AG10803 (cell line): ENCODE results near the gene FNBP1.
A peak's percentile ranks its signal among the peaks of the same experiment; 100 is the strongest.
"Not testable (repeated sequence)": the region's sequence is repeated elsewhere in the genome, so short reads cannot be mapped to it uniquely, and the experiment has no call there.

Experiments
- DNase-seq: peaks from one replicate; pipeline ENCODE4 v3.0.0; 2010; ENCODE audit warnings: low read depth
- H3K4me3 ChIP-seq: 2 replicates; pipeline ENCODE4 v1.5.1; 2011; ENCODE audit warnings: mild to moderate bottlenecking, low read length, control low read depth
- TF ChIP-seq, protein P1 (sequence below): conservative IDR thresholded peaks from 2 replicates; pipeline ENCODE4 v1.5.1; 2011; ENCODE audit warnings: mild to moderate bottlenecking, low read length, control low read depth, inconsistent platforms

FNBP1 gene

DNA sequence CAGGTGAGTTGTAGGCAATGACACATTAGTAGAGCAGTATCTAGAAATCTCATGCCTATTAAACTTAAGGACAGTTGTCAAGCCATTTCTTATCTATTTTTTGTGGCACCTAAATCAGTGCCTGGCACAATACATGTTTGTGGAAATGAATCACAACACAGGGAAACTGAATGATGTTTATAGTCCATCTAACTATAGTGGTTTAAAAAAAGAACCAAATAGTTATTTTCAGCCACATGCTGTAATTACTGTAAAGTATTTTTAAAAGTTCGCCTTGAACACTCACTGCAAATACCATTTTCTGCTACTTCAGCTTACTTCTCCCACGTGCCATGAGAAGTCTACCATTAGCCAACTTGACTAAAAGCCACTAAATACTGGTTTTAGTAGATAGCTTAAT is 21.9 kb downstream of the FNBP1 start:
- no peak overlapping the region for H3K4me3 ChIP-seq
- TF ChIP-seq, protein P1, sequence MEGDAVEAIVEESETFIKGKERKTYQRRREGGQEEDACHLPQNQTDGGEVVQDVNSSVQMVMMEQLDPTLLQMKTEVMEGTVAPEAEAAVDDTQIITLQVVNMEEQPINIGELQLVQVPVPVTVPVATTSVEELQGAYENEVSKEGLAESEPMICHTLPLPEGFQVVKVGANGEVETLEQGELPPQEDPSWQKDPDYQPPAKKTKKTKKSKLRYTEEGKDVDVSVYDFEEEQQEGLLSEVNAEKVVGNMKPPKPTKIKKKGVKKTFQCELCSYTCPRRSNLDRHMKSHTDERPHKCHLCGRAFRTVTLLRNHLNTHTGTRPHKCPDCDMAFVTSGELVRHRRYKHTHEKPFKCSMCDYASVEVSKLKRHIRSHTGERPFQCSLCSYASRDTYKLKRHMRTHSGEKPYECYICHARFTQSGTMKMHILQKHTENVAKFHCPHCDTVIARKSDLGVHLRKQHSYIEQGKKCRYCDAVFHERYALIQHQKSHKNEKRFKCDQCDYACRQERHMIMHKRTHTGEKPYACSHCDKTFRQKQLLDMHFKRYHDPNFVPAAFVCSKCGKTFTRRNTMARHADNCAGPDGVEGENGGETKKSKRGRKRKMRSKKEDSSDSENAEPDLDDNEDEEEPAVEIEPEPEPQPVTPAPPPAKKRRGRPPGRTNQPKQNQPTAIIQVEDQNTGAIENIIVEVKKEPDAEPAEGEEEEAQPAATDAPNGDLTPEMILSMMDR, result no peak
- no peak for DNase-seq

DNA sequence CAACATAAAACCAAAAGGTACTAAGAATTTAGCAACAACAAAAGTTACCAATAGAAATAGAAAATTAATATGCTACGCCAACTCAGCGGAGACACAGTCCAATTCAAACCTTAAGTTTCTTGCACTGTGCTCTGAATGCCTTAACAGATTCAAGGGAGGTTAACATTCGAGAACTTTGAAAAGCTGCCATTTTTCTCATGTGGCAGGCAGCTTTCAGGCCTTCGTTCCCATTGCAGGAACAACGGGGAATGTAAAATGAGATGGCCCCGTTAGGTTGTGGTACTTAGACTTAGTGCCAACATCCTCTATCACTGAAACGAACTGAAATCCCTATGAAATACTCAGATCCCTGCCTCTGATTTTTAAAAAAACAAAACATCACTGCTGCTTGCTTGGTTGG is 22.4 kb downstream of the FNBP1 start:
- TF ChIP-seq, protein P1, result no peak
- no peak overlapping the region for H3K4me3 ChIP-seq
- DNase-seq, result peak; percentile 79

DNA sequence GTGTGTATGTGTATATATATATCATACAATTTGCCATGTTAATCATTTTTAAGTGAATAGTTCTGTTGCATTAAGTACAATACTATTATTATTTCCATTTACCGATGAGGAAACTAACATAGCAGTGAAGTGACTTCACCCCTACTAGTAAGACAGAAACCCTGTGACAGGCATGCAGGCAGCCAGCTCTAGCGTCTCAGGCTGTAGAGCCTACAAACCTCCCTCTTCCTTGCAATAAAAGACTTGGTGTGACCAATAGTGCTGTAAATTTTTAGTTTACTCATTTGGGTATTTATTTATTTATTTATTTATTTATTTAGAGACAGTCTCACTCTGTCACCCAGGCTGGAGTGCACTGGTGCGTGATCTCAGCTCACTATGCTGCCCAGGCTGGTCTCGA is 24.7 kb downstream of the FNBP1 start:
- TF ChIP-seq, protein P1, result no peak
- DNase-seq, result no peak
- no peak overlapping the region for H3K4me3 ChIP-seq

DNA sequence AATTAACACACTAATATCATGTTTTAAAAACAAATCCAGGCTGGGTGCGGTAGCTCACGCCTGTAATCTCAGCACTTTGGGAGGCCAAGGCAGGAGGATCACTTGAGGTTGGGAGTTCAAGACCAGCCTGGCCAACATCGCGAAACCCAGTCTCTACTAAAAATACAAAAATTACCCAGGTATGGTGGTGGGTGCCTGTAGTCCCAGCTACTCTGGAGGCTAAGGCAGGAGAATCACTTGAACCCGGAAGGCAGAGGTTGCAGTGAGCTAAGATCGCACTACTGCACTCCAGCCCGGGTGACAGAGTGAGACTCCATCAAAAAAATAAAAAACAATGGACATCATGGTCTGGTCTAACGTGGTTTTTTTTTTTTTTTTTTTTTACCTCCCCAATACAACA is 25.5 kb downstream of the FNBP1 start:
- not testable (repeated sequence) for H3K4me3 ChIP-seq, DNase-seq

DNA sequence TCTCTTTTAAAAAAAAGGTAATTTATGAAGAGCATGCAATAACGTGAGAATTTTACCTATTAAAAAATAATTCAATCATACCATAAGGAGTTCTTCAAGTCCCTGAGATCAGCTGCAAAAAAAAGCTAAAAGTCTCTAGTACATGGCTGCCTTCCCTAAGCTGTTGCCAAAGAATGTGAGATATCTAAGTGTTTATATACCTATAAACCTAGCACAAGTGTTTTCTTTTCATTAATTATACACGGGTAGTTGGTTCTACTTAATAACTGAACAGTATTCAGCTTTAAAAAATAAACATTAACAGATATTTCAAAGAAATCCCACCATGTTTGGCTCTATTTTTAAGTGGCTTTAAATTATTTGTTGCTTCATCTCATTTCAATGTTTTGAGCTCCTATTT is 25.9 kb downstream of the FNBP1 start:
- no peak overlapping the region for H3K4me3 ChIP-seq
- no peak for DNase-seq
- TF ChIP-seq, protein P1, result no peak

DNA sequence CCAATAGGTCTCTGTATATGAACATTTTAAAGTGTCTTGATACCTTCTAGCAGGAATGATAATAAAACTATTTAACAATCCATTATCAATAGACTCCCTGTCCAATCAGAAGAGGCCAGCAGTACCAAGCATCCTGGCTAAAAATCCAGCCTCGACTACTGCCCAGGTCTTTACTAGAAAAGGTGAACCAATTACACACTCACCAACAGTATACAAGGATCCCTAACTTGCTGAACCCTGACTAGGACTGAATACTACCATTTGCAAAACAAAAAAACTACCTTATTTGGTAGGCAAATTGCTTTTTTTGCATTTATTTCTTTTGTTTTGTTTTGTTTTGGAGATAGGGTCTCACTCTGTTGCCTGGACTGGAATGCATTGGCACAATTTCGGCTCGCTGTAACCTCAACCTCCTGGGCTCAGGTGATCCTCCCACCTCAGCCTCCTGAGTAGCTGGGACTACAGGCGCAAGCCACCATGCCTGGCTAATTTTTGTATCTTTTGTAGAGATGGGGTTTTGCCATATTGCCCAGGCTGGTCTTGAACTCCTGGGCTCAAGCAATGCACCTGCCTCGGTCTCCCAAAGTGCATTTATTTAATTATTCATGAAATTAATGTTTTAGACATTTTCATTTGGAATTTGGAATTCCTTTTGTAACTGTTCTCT is 27.5 kb downstream of the FNBP1 start:
- H3K4me3 ChIP-seq, result no peak overlapping the region
- no peak for DNase-seq
- TF ChIP-seq, protein P1, result no peak

DNA sequence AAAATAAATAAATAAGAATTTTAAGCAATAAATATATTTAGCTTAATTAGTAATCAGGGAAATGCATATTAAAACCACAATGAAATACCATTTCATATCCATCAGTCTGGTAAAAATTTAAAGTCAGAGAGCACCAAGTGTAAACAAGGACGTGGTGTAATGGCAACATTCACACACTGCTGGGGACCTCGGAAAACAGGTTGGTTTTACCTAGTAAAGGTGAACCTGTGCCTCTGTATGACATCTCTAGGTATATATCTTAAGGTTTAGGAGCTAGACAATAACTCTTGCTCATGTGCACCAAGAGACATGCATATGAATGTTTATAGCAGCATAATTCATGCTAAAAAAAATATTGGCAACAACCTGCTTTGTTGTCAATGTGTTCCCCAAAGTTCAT is 29.7 kb downstream of the FNBP1 start:
- no peak for DNase-seq
- TF ChIP-seq, protein P1, result no peak
- no peak overlapping the region for H3K4me3 ChIP-seq
